HepG2 (cell line): ENCODE measurements around the gene PRSS50. TPM values are rescaled to one million over a fixed set of nuclear protein-coding genes. Genes with fewer than 3 reads are reported as not detected.

Experiments
- ATAC-seq: fragments of 200-7000 bp; cut with Tn5 transposase; 3 replicates; pipeline ENCODE4 v1.9.1; 2020; ENCODE audit warnings: mild to moderate bottlenecking, moderate library complexity
- BruUV-seq: library from RNA; stranded (reverse); fragments of 400-500 nt; replicated peaks from 2 replicates; lab custom pipeline; 2021; lab: Mats Ljungman, UMichigan
- CTCF ChIA-PET: fragments of 300-600 bp; formaldehyde crosslinking; extraction: SDS; loops from one replicate; lab custom pipeline; 2021; ENCODE audit warnings: low total read pairs, inconsistent platforms, low intra/inter-chr PET ratio; lab: Yijun Ruan, JAX
- POLR2A ChIA-PET: fragments of 350-600 bp; sonication (Branson Sonifier 250); formaldehyde crosslinking; loops from one replicate; lab custom pipeline; 2020; ENCODE audit warnings: antibody characterized with exemption, inconsistent platforms; lab: Yijun Ruan, JAX
- DNase-seq: peaks from one replicate; pipeline ENCODE4 v3.0.0-alpha.2; 2015; ENCODE audit warnings: low spot score
- FAIRE-seq: peaks from 3 replicates; lab custom pipeline; 2011; peaks lifted over from hg19 to GRCh38; lab: Jason Lieb, UNC
- H2AFZ ChIP-seq: one replicate; pipeline ENCODE4 v1.6.1; 2011; ENCODE audit warnings: low read length, inconsistent platforms
- H3K27ac ChIP-seq: fragments of 300-600 bp; 3 replicates; pipeline ENCODE4 v1.8.0; 2011; ENCODE audit warnings: mixed run types, mild to moderate bottlenecking, mixed read lengths, low read length, inconsistent platforms; ENCODE audit not compliant: insufficient read depth; ENCODE audit errors: extremely low read length
- H3K27me3 ChIP-seq, 2 experiments: fragments of 200-600 bp in 1 of 2; 2 replicates in 1 of 2; 3 replicates in 1 of 2; pipeline versions ENCODE4 v1.6.0 to v1.8.0; 2011; ENCODE audit warnings: low read length in 2 of 2, mild to moderate bottlenecking in 2 of 2, moderate library complexity in 2 of 2, inconsistent platforms in 1 of 2; ENCODE audit not compliant: insufficient read depth in 2 of 2, control insufficient read depth in 1 of 2
- H3K36me3 ChIP-seq, 2 experiments: fragments of 200-600 bp in 1 of 2; replicated peaks in 1 of 2; 2 replicates in 1 of 2; 3 replicates in 1 of 2; pipeline versions ENCODE4 v1.5.1 to v1.8.0; 2011; ENCODE audit warnings: low read length in 2 of 2, inconsistent platforms in 1 of 2; ENCODE audit not compliant: insufficient read depth in 2 of 2, control insufficient read depth in 1 of 2
- H3K4me1 ChIP-seq: 2 replicates; pipeline ENCODE4 v1.5.1; 2012; ENCODE audit warnings: low read length, inconsistent platforms; ENCODE audit not compliant: insufficient read depth
- H3K4me2 ChIP-seq: 2 replicates; pipeline ENCODE4 v1.6.0; 2011; ENCODE audit warnings: low read depth, low read length, inconsistent platforms
- H3K4me3 ChIP-seq, 3 experiments: fragments of 200-600 bp in 1 of 3; sonication (generic), shearing (Covaris generic) in 1 of 3; replicated peaks in 1 of 3; 2 replicates each; pipeline ENCODE4 v1.5.1; 2011 to 2016; ENCODE audit warnings: low read length in 3 of 3, inconsistent platforms in 2 of 3, low read depth in 2 of 3, mild to moderate bottlenecking in 2 of 3, control low read depth in 1 of 3, mixed read lengths in 1 of 3; ENCODE audit not compliant: insufficient read depth in 1 of 3
- H3K79me2 ChIP-seq: one replicate; pipeline ENCODE4 v1.6.1; 2011; ENCODE audit warnings: low read length, inconsistent platforms; ENCODE audit not compliant: insufficient read depth
- H3K9ac ChIP-seq: 2 replicates; pipeline ENCODE4 v1.6.0; 2011; ENCODE audit warnings: mild to moderate bottlenecking, low read depth, low read length, inconsistent platforms; ENCODE audit not compliant: insufficient read depth
- H3K9me3 ChIP-seq: 2 replicates; pipeline ENCODE4 v1.5.1; 2012; ENCODE audit warnings: mild to moderate bottlenecking, low read length
- H4K20me1 ChIP-seq: 2 replicates; pipeline ENCODE4 v1.6.0; 2011; ENCODE audit warnings: inconsistent platforms, mild to moderate bottlenecking, low read length, moderate library complexity; ENCODE audit not compliant: insufficient read depth
- AHR ChIP-seq: IDR thresholded peaks from 2 replicates; pipeline ENCODE4 v1.6.1; 2018; ENCODE audit warnings: missing genetic modification reagents, missing compliant biosample characterization
- ARNT2 ChIP-seq: sonication (generic); formaldehyde crosslinking; IDR thresholded peaks from 2 replicates; pipeline ENCODE4 v1.8.0; 2022; ENCODE audit warnings: mild to moderate bottlenecking, low read depth, missing genetic modification reagents, moderate library complexity
- GLI4 ChIP-seq: sonication (generic); formaldehyde crosslinking; IDR thresholded peaks from 2 replicates; pipeline ENCODE4 v1.5.1; 2020; ENCODE audit warnings: missing genetic modification reagents, mild to moderate bottlenecking, moderate library complexity, borderline replicate concordance
- SP140L ChIP-seq: sonication (generic); formaldehyde crosslinking; IDR thresholded peaks from 2 replicates; pipeline ENCODE4 v1.4.0; 2020; ENCODE audit warnings: missing genetic modification reagents, borderline replicate concordance
- ZNF460 ChIP-seq: sonication (generic); formaldehyde crosslinking; IDR thresholded peaks from 2 replicates; pipeline ENCODE4 v1.5.1; 2020; ENCODE audit warnings: missing genetic modification reagents, mild to moderate bottlenecking, borderline replicate concordance
- ZNF496 ChIP-seq: sonication (generic); formaldehyde crosslinking; IDR thresholded peaks from 2 replicates; pipeline ENCODE4 v1.8.1; 2023; ENCODE audit warnings: mild to moderate bottlenecking, moderate library complexity, missing genetic modification reagents; ENCODE audit not compliant: insufficient replicate concordance
- ZNF766 ChIP-seq: sonication (generic); formaldehyde crosslinking; IDR thresholded peaks from 2 replicates; pipeline ENCODE4 v1.5.0; 2020; ENCODE audit warnings: missing genetic modification reagents, borderline replicate concordance
- WGBS: methylation state at CpG from one replicate; pipeline ENCODE4 v1.1.6; 2017; ENCODE audit warnings: low lambda C conversion rate; 5-methylcytosine and 5-hydroxymethylcytosine counted together
- in situ Hi-C: cut with HindIII; loops from 2 replicates; pipeline ENCODE4 v1.10.0; 2017; ENCODE audit warnings: low pct_unique_long_range_greater_than_20kb; ENCODE audit not compliant: extremely low pct_ligation_motif_present
- intact Hi-C: fragments of 100-400 bp; cut with micrococcal nuclease; formaldehyde crosslinking; loops from one replicate; pipeline ENCODE4 v1.10.0; 2022; ENCODE audit not compliant: unreplicated experiment
- polyA plus RNA-seq, 8 experiments: library from polyadenylated mRNA; depleted of rRNA in 3 of 8; stranded (reverse) in 7 of 8; unstranded in 1 of 8; fragments of >200 nt; fragmentation: Illumina TruSeq in 4 of 8; extraction: Trizol in 4 of 8; gene quantifications; 2 replicates each; pipeline versions ENCODE4 v1.2.1 to v1.2.3, GENCODE V29; 2011 to 2016; ENCODE audit warnings: low read depth in 4 of 8, missing spikeins in 1 of 8, mixed read lengths in 1 of 8; ENCODE audit not compliant: insufficient read depth in 1 of 8
- total RNA-seq, 5 experiments: library from RNA; depleted of rRNA; stranded (reverse); fragments of >200 nt; fragmentation: Illumina TruSeq; extraction: Trizol; gene quantifications; 2 replicates each; pipeline ENCODE4 v1.2.3, GENCODE V29; 2016; ENCODE audit warnings: low read depth in 1 of 5
- TF ChIP-seq, protein P1 (sequence below): IDR thresholded peaks from 2 replicates; pipeline ENCODE4 v1.6.1; 2012; ENCODE audit warnings: inconsistent platforms
- TF ChIP-seq, protein P2 (sequence below), 2 experiments: sonication (generic) in 1 of 2; formaldehyde crosslinking in 1 of 2; IDR thresholded peaks; 2 replicates each; pipeline versions ENCODE4 v1.4.0 to v1.6.1; 2016 to 2020; ENCODE audit warnings: borderline replicate concordance in 1 of 2, low read depth in 1 of 2, mild to moderate bottlenecking in 1 of 2, missing genetic modification reagents in 1 of 2
- TF ChIP-seq, protein P3 (sequence below): sonication (generic); formaldehyde crosslinking; IDR thresholded peaks from 2 replicates; pipeline ENCODE4; 2020; ENCODE audit warnings: missing genetic modification reagents, mild to moderate bottlenecking, borderline replicate concordance
- TF ChIP-seq, protein P4 (sequence below): sonication (generic); formaldehyde crosslinking; IDR thresholded peaks from 2 replicates; pipeline ENCODE4 v1.5.0; 2020; ENCODE audit warnings: missing genetic modification reagents, mild to moderate bottlenecking, borderline replicate concordance

Gene PRSS50
- total and polyA plus RNA-seq, 2 of the 13 experiments (the other 11 are each of a cell fraction or from before 2014, with no cell fraction given): not detected

DNA sequence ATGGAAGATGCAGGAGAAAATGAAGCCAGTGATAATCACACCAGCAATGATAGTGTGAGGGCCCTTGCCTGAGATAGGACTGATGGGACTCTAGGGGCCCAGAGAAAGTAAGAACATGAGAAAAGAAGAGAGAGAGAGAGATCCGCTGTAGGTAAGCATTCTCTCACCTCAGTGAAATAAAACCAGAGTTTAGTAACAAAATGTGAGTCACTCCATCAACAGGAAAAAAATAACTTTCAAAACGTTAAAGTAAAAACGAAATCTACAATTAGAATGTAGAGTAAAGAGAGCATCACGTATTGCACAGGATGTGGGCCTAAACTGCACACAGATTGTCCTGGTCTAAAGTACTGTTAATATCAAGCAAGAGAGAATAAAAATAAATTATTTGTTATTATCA is 6.8 kb upstream of the PRSS50 start:
- intact Hi-C loops: no loop called here
- TF ChIP-seq, protein P1, sequence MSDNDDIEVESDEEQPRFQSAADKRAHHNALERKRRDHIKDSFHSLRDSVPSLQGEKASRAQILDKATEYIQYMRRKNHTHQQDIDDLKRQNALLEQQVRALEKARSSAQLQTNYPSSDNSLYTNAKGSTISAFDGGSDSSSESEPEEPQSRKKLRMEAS: no peak
- TF ChIP-seq GLI4 (CRISPR knock-in tag) (no peak), ARNT2 (no peak), AHR (CRISPR knock-in tag) (no peak), ZNF766 (no peak), ZNF496 (CRISPR knock-in tag) (no peak), ZNF460 (CRISPR knock-in tag) (no peak), SP140L (CRISPR knock-in tag) (no peak)
- TF ChIP-seq, protein P2, sequence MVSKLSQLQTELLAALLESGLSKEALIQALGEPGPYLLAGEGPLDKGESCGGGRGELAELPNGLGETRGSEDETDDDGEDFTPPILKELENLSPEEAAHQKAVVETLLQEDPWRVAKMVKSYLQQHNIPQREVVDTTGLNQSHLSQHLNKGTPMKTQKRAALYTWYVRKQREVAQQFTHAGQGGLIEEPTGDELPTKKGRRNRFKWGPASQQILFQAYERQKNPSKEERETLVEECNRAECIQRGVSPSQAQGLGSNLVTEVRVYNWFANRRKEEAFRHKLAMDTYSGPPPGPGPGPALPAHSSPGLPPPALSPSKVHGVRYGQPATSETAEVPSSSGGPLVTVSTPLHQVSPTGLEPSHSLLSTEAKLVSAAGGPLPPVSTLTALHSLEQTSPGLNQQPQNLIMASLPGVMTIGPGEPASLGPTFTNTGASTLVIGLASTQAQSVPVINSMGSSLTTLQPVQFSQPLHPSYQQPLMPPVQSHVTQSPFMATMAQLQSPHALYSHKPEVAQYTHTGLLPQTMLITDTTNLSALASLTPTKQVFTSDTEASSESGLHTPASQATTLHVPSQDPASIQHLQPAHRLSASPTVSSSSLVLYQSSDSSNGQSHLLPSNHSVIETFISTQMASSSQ (IDR thresholded peaks at IDR 0.05; ENCODE audit: low read depth): no peak
- TF ChIP-seq, protein P2 (CRISPR knock-in tag; IDR thresholded peaks at IDR 0.05; ENCODE audit: borderline replicate concordance): no peak
- TF ChIP-seq, protein P3, sequence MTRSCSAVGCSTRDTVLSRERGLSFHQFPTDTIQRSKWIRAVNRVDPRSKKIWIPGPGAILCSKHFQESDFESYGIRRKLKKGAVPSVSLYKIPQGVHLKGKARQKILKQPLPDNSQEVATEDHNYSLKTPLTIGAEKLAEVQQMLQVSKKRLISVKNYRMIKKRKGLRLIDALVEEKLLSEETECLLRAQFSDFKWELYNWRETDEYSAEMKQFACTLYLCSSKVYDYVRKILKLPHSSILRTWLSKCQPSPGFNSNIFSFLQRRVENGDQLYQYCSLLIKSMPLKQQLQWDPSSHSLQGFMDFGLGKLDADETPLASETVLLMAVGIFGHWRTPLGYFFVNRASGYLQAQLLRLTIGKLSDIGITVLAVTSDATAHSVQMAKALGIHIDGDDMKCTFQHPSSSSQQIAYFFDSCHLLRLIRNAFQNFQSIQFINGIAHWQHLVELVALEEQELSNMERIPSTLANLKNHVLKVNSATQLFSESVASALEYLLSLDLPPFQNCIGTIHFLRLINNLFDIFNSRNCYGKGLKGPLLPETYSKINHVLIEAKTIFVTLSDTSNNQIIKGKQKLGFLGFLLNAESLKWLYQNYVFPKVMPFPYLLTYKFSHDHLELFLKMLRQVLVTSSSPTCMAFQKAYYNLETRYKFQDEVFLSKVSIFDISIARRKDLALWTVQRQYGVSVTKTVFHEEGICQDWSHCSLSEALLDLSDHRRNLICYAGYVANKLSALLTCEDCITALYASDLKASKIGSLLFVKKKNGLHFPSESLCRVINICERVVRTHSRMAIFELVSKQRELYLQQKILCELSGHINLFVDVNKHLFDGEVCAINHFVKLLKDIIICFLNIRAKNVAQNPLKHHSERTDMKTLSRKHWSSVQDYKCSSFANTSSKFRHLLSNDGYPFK: no peak
- TF ChIP-seq, protein P4, sequence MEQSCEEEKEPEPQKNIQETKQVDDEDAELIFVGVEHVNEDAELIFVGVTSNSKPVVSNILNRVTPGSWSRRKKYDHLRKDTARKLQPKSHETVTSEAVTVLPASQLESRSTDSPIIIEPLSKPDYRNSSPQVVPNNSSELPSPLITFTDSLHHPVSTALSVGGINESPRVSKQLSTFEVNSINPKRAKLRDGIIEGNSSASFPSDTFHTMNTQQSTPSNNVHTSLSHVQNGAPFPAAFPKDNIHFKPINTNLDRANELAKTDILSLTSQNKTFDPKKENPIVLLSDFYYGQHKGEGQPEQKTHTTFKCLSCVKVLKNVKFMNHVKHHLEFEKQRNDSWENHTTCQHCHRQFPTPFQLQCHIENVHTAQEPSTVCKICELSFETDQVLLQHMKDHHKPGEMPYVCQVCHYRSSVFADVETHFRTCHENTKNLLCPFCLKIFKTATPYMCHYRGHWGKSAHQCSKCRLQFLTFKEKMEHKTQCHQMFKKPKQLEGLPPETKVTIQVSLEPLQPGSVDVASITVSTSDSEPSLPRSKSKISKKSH: no peak

More for the DNA sequence above, 6.8 kb upstream of the PRSS50 start:
- ChIA-PET POLR2A (no interaction called here), CTCF (no interaction called here)
- no peak for FAIRE-seq
- H3K79me2 ChIP-seq: no peaks in the 10 kb centered on the region
- no TSS peak for BruUV-seq
- DNase-seq: no peak
- H3K4me2 ChIP-seq: no peak overlapping the region
- H3K9me3 ChIP-seq: no peaks in the 10 kb centered on the region
- no peak overlapping the region for H2AFZ ChIP-seq
- H3K9ac ChIP-seq: no peak overlapping the region
- no peaks in the 10 kb centered on the region for H3K4me1 ChIP-seq
- H4K20me1 ChIP-seq: no peaks in the 10 kb centered on the region
- no peak overlapping the region for H3K4me3 ChIP-seq
- 9% methylated on average over 4 of the region's 4 CpGs for WGBS
- no peak for ATAC-seq
- peaks cover 4% of the 10 kb centered on the region in 2 experiments; a peak in 3 of 5 replicates for H3K27me3 ChIP-seq
- no peak overlapping the region for H3K27ac ChIP-seq
- H3K36me3 ChIP-seq: no peaks in the 10 kb centered on the region
- in situ Hi-C loops: no loop called here
